HG03103 (cell line): ENCODE results near the gene KLF13.

Experiments
- ATAC-seq: cut with Tn5 transposase; IDR thresholded peaks from one replicate; pipeline ENCODE4 v1.9.1; 2021; ENCODE audit warnings: low read depth; ENCODE audit not compliant: unreplicated experiment

The KLF13 gene

GRCh38 chr15:31377030-31377429 lies 50.4 kb downstream of the KLF13 start:
- ATAC-seq: no peak

GRCh38 chr15:31378363-31378903 lies 51.8 kb downstream of the KLF13 start:
- ATAC-seq: no peak

- ATAC-seq: no peak
Measured at GRCh38 chr15:31379042-31379441, 52.4 kb downstream of the KLF13 start.

- ATAC-seq: no peak
Measured at GRCh38 chr15:31379577-31379976, 52.9 kb downstream of the KLF13 start.

- no peak for ATAC-seq
Measured at GRCh38 chr15:31381801-31382712, 55.4 kb downstream of the KLF13 start.

- ATAC-seq: no peak
Measured at GRCh38 chr15:31382713-31383045, 56.0 kb downstream of the KLF13 start.

GRCh38 chr15:31383139-31383538 lies 56.5 kb downstream of the KLF13 start:
- ATAC-seq: no peak

- ATAC-seq: no peak
Measured at GRCh38 chr15:31384568-31384967, 57.9 kb downstream of the KLF13 start.

- ATAC-seq: no peak
Measured at GRCh38 chr15:31385736-31386135, 59.1 kb downstream of the KLF13 start.

GRCh38 chr15:31387092-31387478 lies 60.5 kb downstream of the KLF13 start:
- no peak for ATAC-seq

- no peak for ATAC-seq
Measured at GRCh38 chr15:31387479-31388118, 61.0 kb downstream of the KLF13 start.

GRCh38 chr15:31389576-31389975 lies 62.9 kb downstream of the KLF13 start:
- ATAC-seq: no peak

GRCh38 chr15:31390029-31390428 lies 63.4 kb downstream of the KLF13 start:
- no peak for ATAC-seq

GRCh38 chr15:31390777-31391486 lies 64.3 kb downstream of the KLF13 start:
- ATAC-seq: no peak

- peak; percentile 72 for ATAC-seq
Measured at GRCh38 chr15:31391687-31392671, 65.3 kb downstream of the KLF13 start.

- no peak for ATAC-seq
Measured at GRCh38 chr15:31392761-31393401, 66.2 kb downstream of the KLF13 start.

GRCh38 chr15:31393444-31394091 lies 66.9 kb downstream of the KLF13 start:
- ATAC-seq: no peak

GRCh38 chr15:31396881-31397560 lies 70.4 kb downstream of the KLF13 start:
- ATAC-seq: no peak
